ENCODE measurements around the gene FKRP.

FKRP gene

DNA sequence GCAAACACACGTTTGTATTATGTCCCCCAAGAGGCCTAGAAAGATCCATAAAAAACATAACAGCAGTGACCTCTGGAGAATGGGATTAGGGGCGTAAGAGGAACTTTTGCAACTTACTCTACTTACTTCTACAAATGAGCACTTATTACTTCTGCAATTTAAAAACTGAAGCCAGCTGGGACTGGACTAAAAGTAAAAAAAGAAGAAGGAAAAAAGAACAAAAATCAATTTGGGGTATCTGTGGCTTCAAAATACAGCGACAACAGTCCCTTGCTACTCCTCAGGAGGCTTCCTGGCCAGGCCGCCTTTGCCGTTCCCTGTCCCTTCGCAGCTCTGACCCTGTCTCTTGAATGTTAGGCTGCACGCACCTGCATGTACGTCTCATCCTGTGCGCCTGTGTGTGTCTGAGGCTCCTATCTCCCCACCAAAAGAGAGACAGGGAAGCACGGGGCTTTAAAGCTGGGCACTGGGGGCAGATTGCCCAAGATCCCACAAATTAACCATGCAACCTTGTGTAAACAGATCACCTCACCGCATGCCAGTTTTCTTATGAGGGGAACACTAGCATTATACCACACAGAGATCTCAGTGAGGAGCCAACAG lies 12.1 kb upstream of the FKRP start:
- TF ChIP-seq, protein P1, sequence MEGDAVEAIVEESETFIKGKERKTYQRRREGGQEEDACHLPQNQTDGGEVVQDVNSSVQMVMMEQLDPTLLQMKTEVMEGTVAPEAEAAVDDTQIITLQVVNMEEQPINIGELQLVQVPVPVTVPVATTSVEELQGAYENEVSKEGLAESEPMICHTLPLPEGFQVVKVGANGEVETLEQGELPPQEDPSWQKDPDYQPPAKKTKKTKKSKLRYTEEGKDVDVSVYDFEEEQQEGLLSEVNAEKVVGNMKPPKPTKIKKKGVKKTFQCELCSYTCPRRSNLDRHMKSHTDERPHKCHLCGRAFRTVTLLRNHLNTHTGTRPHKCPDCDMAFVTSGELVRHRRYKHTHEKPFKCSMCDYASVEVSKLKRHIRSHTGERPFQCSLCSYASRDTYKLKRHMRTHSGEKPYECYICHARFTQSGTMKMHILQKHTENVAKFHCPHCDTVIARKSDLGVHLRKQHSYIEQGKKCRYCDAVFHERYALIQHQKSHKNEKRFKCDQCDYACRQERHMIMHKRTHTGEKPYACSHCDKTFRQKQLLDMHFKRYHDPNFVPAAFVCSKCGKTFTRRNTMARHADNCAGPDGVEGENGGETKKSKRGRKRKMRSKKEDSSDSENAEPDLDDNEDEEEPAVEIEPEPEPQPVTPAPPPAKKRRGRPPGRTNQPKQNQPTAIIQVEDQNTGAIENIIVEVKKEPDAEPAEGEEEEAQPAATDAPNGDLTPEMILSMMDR (IDR thresholded peaks at IDR 0.05; ENCODE audit: low read depth, low read length), result no peak
- DNase-seq (ENCODE audit: extremely low read depth, low read depth), result no peak

DNA sequence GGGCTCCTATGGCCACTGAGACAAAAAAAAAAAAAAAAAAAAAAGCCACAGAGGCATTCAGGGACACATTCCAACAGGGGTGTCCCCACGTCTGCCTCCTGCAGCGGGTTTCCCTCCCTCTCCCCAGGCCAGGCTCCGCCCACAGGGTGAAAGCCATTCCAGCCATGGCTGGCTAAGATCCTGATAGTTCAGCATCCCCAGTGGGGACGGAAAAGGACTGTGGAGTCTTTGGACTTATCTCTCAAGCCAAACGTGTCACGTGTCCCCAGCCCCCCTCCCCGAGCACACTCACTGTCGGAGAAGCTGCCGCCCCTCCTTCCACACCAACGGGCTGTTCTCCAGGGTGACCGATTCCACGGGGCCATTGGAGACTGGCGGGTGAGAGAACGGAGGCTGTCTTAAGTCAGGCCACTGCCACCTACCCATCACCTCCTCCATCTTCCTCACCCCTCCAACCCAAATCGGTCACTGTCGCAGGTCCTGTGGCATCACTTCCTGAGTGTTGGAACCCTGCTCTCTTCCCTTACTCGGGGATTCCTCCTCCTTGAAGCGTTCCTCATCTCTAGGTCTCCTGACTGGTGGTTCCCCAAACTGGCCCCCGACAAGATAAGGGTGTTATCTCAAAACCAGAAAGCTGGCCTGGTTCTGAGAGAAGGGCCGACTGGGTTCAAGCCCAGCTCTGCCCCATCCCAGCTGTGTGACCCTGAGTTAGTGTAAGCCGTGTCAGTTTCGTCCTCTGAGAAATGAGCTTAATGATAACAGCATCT lies 9.1 kb upstream of the FKRP start:
- TF ChIP-seq, protein P1 (IDR thresholded peaks at IDR 0.05; ENCODE audit: low read depth, low read length), result no peak
- no peak for DNase-seq (ENCODE audit: extremely low read depth, low read depth)

DNA sequence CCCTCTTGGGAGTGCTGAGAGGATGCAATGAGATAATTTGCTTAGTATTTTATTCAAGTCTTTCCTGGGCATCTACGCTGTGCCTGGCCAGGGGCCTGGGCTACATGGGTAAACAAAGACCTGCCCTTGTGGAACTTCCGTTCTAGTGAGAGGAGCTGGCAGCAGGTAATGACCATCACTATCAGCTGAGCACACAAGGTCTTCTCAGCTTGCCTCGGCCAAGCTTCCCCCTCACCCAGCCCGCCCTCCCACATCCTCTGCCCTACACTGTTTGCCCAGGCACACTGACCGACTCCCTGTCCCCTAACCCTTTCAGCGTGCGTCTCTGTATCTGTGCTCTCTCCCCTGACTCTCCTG lies 8.6 kb upstream of the FKRP start:
- TF ChIP-seq, protein P1 (IDR thresholded peaks at IDR 0.05; ENCODE audit: low read depth, low read length), result no peak
- no peak for DNase-seq (ENCODE audit: extremely low read depth, low read depth)

DNA sequence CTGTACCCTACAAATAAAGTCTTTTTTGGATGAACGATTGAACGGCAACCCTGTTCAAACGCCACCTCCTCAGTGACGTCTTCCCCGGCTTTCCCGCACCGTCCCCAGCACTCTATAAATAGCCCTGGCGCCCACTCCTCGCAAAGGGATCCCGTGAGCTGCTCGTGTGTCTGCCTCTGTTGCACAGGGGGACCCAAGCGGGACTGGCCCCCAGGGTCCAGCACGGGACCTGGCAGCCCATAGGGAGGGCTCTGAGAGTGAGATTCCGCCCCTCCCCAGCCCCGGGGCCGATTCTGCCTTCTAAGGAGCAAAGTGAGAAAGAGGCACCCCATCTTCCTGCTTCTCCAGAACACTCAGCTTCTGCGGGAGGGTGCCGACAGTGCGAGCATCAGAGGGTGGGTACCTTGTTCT lies 8.1 kb upstream of the FKRP start:
- TF ChIP-seq, protein P1 (IDR thresholded peaks at IDR 0.05; ENCODE audit: low read depth, low read length), result no peak
- DNase-seq (ENCODE audit: extremely low read depth, low read depth), result no peak

DNA sequence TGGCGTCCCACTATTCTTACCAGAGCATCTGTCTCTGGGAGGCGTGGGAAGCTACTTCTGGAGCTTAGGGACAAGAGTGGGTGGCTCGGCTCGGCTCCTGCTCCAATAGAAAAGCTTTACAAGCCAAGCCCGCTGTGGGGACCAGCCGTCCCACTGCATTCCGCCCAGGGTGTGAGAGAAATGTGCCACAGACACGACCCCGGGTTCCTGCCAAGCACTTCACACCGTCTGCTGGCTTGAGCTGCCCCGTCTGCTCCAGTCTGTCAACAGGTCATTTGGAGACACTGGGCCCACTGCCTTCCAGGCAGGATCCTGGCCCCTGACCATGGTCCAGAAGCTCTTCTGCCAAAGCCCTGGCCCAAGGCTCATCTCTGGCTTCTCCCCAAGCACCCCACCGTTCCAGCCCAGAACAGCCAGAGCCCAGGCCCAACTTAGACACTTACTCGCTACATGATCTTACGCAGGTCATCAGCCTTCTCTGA lies 6.5 kb upstream of the FKRP start:
- DNase-seq (ENCODE audit: extremely low read depth, low read depth), result no peak
- TF ChIP-seq, protein P1 (IDR thresholded peaks at IDR 0.05; ENCODE audit: low read depth, low read length), result no peak

DNA sequence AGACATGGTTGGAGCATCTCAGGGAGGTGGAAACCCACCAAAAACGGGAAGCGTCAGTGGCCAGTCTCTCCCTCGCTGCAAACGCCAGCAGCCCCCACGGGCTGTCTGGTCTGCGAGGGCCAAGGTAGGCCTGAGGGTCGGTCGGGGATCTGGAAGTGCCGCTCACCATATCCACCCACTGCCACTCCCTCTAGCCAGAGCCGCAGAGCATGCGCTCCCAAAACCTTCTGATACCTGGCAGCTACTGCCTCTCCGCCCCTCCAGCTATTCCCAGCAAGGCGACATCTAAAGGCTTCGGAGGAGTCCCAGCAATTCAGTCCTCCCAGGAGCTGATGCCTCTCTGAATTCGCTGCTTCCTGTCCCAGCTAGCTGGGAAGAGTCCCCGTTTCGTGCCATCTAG lies 4.4 kb upstream of the FKRP start:
- TF ChIP-seq, protein P1 (IDR thresholded peaks at IDR 0.05; ENCODE audit: low read depth, low read length), result no peak
- no peak for DNase-seq (ENCODE audit: extremely low read depth, low read depth)

DNA sequence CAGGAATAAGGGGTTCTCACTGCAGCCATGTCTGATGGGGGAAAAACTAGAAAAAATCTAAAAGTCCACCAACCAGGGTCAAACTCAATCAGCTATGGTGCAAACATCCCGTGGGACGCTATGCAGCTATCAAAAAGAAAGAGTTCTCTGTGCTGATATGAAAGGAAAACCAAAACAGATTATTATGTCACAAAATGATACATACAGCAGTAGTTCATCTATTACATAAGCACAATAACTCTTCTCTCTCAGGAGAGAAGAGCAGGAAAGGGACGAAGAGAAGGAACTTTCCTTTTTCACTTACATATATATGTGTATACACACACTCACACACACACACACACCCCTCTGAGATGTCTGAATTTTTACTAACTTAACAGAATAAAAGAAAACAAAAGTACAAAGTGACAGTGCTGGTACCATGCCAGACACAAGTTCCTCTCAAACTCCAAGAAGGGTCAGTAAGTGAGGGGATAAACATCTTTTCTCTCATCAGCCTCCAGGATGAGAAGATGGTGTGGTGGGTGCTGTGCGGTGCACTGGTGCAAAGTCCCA lies 2.9 kb upstream of the FKRP start:
- DNase-seq (ENCODE audit: extremely low read depth, low read depth), result no peak
- TF ChIP-seq, protein P1 (IDR thresholded peaks at IDR 0.05; ENCODE audit: low read depth, low read length), result no peak
